ENCODE results near the gene DOCK9. TPM values are rescaled to one million over a fixed set of nuclear protein-coding genes. Genes with fewer than 3 reads are reported as not detected.

DOCK9 gene
- total and polyA plus RNA-seq, 9 donors = 31.0 to 75.3 (median 45.4) TPM

- intact Hi-C loops (cut with DNase I) = no loop called here
- Histone ChIP-seq H3K4me3 (no peak overlapping the region), H3K9me3 (no peaks in the 10 kb centered on the region), H3K36me3 (no peaks in the 10 kb centered on the region), H3K4me1 (ENCODE audit: insufficient read depth) (no peaks in the 10 kb centered on the region), H3K27ac (no peak overlapping the region), H3K27me3 (no peaks in the 10 kb centered on the region)
- DNase-seq = no peak
- WGBS, 3 donors = 91 to 98% (median 95%) methylated on average over 4 of the region's 4 CpGs
- TF ChIP-seq CTCF (IDR thresholded peaks at IDR 0.05) (no peak), EP300 (IDR thresholded peaks at IDR 0.05) (no peak), POLR2A (IDR thresholded peaks at IDR 0.05) (no peak)
These were observed 23.6 kb downstream of the DOCK9 start for GRCh38 chr13:98954313-98954712.

DNA sequence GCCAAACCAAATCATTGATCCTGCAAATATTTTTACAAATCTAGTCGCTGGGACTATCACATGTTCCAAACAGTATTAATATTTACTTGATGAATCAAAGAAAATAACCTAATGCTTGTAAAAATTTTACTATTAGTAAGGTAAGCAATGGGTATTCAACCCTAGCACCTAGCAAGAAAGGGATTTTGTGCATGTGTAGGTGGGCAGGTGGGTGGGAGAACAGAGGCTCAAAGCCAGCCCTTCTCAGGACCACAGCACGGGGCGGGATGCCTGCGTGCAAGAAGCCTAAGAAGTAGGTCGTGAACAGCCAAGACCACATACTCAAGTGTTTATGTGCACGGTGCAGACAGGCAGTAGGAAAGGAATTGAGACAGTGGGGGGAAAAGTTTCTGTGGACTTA is 26.6 kb downstream of the DOCK9 start:
- Histone ChIP-seq H3K4me3 (no peak overlapping the region), H3K9me3 (no peaks in the 10 kb centered on the region), H3K27ac (no peak overlapping the region), H3K4me1 (ENCODE audit: insufficient read depth) (no peaks in the 10 kb centered on the region), H3K36me3 (no peaks in the 10 kb centered on the region), H3K27me3 (no peaks in the 10 kb centered on the region)
- intact Hi-C loops (cut with DNase I) = no loop called here
- TF ChIP-seq POLR2A (IDR thresholded peaks at IDR 0.05) (no peak), EP300 (IDR thresholded peaks at IDR 0.05) (no peak), CTCF (IDR thresholded peaks at IDR 0.05) (no peak)
- no peak for DNase-seq
- WGBS, 3 donors = 94 to 97% (median 96%) methylated on average over 6 of the region's 6 CpGs

- WGBS, 3 donors = 94 to 95% (median 95%) methylated on average over 7 of the region's 7 CpGs
- Histone ChIP-seq H3K9me3 (no peaks in the 10 kb centered on the region), H3K27ac (no peak overlapping the region), H3K4me1 (ENCODE audit: insufficient read depth) (no peaks in the 10 kb centered on the region), H3K36me3 (no peaks in the 10 kb centered on the region), H3K27me3 (no peaks in the 10 kb centered on the region), H3K4me3 (no peak overlapping the region)
- TF ChIP-seq POLR2A (IDR thresholded peaks at IDR 0.05) (no peak), CTCF (IDR thresholded peaks at IDR 0.05) (no peak), EP300 (IDR thresholded peaks at IDR 0.05) (no peak)
- intact Hi-C loops (cut with DNase I) = no loop called here
- no peak for DNase-seq
These were observed 27.2 kb downstream of the DOCK9 start for GRCh38 chr13:98950705-98951104.

GRCh38 chr13:98947925-98948324 is 29.9 kb downstream of the DOCK9 start:
- no peak for TF ChIP-seq POLR2A (IDR thresholded peaks at IDR 0.05)
- no peak for TF ChIP-seq EP300 (IDR thresholded peaks at IDR 0.05)
- TF ChIP-seq CTCF (IDR thresholded peaks at IDR 0.05) = no peak
- no peaks in the 10 kb centered on the region for H3K36me3 ChIP-seq
- H3K9me3 ChIP-seq = no peaks in the 10 kb centered on the region
- no peak overlapping the region for H3K27ac ChIP-seq
- no peaks in the 10 kb centered on the region for H3K27me3 ChIP-seq
- DNase-seq = no peak
- H3K4me1 ChIP-seq (ENCODE audit: insufficient read depth) = no peaks in the 10 kb centered on the region
- 65 to 67% (median 66%) methylated on average over 1 of the region's 1 CpG for WGBS, 3 donors
- intact Hi-C loops (cut with DNase I) = no loop called here
- H3K4me3 ChIP-seq = no peak overlapping the region

Measured in ovary (tissue), 9 donors.